RPMI7951 (cell line): ENCODE data around the gene SEMA4A. TPM values are rescaled to one million over a fixed set of nuclear protein-coding genes. Genes with fewer than 3 reads are reported as not detected.

ENCODE experiments used
- total RNA-seq: library from RNA; depleted of rRNA; stranded (reverse); fragments of >200 nt; shearing (Covaris generic); gene quantifications from 2 replicates; pipeline ENCODE4 v1.2.3, GENCODE V29; 2014; rRNA removed

Gene SEMA4A
- total RNA-seq, 1 experiment from 2014 or later = 0.36 TPM

Other genes with a start within 250 kb of the SEMA4A start
- gene RIT1, start 242.2 kb upstream of the SEMA4A start, total RNA-seq = 24.9 and 34.8 TPM in 2 replicates
- 27.0 and 28.6 TPM in 2 replicates for gene KHDC4, start 219.2 kb upstream of the SEMA4A start, total RNA-seq
- not detected in 2 replicates for gene RXFP4, start 211.9 kb upstream of the SEMA4A start, total RNA-seq
- gene ARHGEF2, start 175.0 kb upstream of the SEMA4A start, total RNA-seq = 54.3 and 65.5 TPM in 2 replicates
- gene SSR2, start 132.6 kb upstream of the SEMA4A start, total RNA-seq = 657 and 685 TPM in 2 replicates
- 19.6 and 20.3 TPM in 2 replicates for gene UBQLN4, start 99.8 kb upstream of the SEMA4A start, total RNA-seq
- gene LAMTOR2, start 98.8 kb upstream of the SEMA4A start, total RNA-seq = 102 and 118 TPM in 2 replicates
- gene RAB25, start 92.4 kb upstream of the SEMA4A start, total RNA-seq = not detected in 2 replicates
- gene MEX3A, start 71.1 kb upstream of the SEMA4A start, total RNA-seq = 2.1 and 2.4 TPM in 2 replicates
- 919 and 1,055 TPM in 2 replicates for gene LMNA, start 38.9 kb upstream of the SEMA4A start, total RNA-seq
- gene SLC25A44, start 40.5 kb downstream of the SEMA4A start, total RNA-seq = 8.3 and 10.1 TPM in 2 replicates
- gene PMF1, start 59.4 kb downstream of the SEMA4A start, total RNA-seq = 76.6 and 81.0 TPM in 2 replicates
- gene BGLAP, start 88.6 kb downstream of the SEMA4A start, total RNA-seq = 17.7 and 44.1 TPM in 2 replicates
- 0.12 and 0.29 TPM in 2 replicates for gene PAQR6, start 94.5 kb downstream of the SEMA4A start, total RNA-seq
- gene SMG5, start 129.2 kb downstream of the SEMA4A start, total RNA-seq = 48.4 and 54.3 TPM in 2 replicates
- 2.4 TPM in 2 replicates for gene TMEM79, start 130.7 kb downstream of the SEMA4A start, total RNA-seq
- 55.8 and 70.2 TPM in 2 replicates for gene GLMP, start 142.1 kb downstream of the SEMA4A start, total RNA-seq
- not detected in 2 replicates for gene VHLL, start 145.7 kb downstream of the SEMA4A start, total RNA-seq
- 455 and 483 TPM in 2 replicates for gene CCT3, start 184.7 kb downstream of the SEMA4A start, total RNA-seq
- not detected in 2 replicates for gene TSACC, start 184.9 kb downstream of the SEMA4A start, total RNA-seq
- not detected in 2 replicates for gene RHBG, start 215.6 kb downstream of the SEMA4A start, total RNA-seq